ENCODE measurements around the gene NOX3. TPM values are rescaled to one million over a fixed set of nuclear protein-coding genes. Genes with fewer than 3 reads are reported as not detected.

The NOX3 gene
- total RNA-seq, 2 experiments from 2014 or later = not detected

DNA sequence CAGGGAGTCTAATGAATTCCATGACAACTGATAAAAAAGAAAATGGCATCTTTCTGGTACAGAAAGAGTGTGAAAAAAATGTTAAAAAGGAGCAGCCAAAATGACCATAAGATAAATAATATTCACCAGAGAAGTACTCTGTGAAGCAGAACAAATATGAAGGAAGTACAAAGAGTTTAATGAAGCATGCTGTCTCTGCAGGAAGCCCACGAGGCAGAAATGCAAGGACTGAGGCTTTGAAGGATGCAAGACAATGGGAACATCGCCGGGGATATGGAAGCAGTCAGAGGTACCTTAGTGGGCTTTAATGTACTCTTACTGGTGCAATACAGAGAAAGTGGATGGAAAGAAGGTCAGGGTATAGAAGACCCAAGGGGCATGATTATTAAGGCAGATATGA lies 50.7 kb downstream of the NOX3 start:
- no peaks in the 10 kb centered on the region for H3K27me3 ChIP-seq (ENCODE audit: control insufficient read depth in 1 of 2, insufficient read depth in 2 of 2, low read length in 2 of 2)
- intact Hi-C loops (cut with DNase I, micrococcal nuclease) = no loop called here
- H3K27ac ChIP-seq (ENCODE audit: low read depth in 1 of 2, low read length in 2 of 2) = no peak overlapping the region
- ATAC-seq (ENCODE audit: poor library complexity) (no peak), DNase-seq (no peak)
- TF ChIP-seq CTCF (IDR thresholded peaks at IDR 0.05) = no peak
- no peak overlapping the region for H3K27ac Mint-ChIP-seq
- ChIA-PET POLR2A (no interaction called here), CTCF (no interaction called here)
- H3K4me3 Mint-ChIP-seq = no peak overlapping the region
- H3K27me3 Mint-ChIP-seq = no peaks in the 10 kb centered on the region
- H3K9me3 Mint-ChIP-seq = no peaks in the 10 kb centered on the region
- H3K9me3 ChIP-seq (ENCODE audit: control insufficient read depth in 1 of 2, insufficient read depth in 1 of 2, low read length in 2 of 2) = peaks cover 0 to 4% of the 10 kb centered on the region in 2 experiments
- no peaks in the 10 kb centered on the region for H3K4me1 Mint-ChIP-seq (ENCODE audit: low read depth)
- H3K36me3 Mint-ChIP-seq (ENCODE audit: low read depth) = no peaks in the 10 kb centered on the region
- H3K4me3 ChIP-seq (ENCODE audit: low read length) = no peak overlapping the region
- H3K36me3 ChIP-seq (ENCODE audit: insufficient read depth, low read length) = no peaks in the 10 kb centered on the region
- no peaks in the 10 kb centered on the region for H3K4me1 ChIP-seq (ENCODE audit: insufficient read depth, low read length)

DNA sequence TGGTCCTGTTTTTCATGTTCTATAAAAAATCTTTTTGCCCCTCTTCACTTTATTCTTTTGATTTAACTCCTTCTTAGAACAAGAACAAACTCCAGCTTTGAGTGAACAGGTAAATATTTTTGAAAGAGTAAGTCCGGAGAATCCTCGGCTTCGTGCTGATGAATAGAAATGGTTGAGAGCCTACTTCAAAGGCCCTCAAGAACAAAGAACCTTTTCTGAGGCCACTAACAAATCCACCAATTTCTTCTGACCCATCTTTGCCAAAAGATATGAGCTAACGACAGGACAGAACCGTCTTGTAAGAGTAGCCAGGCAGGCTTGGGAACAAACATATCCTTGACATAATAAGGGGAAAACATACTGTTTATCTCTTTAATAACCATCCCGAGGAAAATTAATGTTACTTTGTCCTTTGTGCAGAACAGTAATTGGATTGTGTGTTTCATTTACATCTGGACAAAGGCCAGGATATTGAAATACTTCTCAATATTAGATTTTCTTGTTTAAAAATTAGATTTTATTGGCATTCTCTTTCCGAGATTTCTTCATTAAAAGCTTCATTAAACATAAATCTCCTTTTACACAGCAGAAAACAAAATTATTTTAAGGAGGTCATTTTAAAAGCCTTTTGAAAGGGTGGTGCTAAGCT lies 52.9 kb downstream of the NOX3 start:
- Mint-ChIP-seq H3K4me1 (ENCODE audit: low read depth) (no peaks in the 10 kb centered on the region), H3K27ac (no peak overlapping the region), H3K36me3 (ENCODE audit: low read depth) (no peaks in the 10 kb centered on the region), H3K27me3 (no peaks in the 10 kb centered on the region), H3K4me3 (no peak overlapping the region), H3K9me3 (no peaks in the 10 kb centered on the region)
- Histone ChIP-seq H3K36me3 (ENCODE audit: insufficient read depth, low read length) (no peaks in the 10 kb centered on the region), H3K9me3 (ENCODE audit: control insufficient read depth in 1 of 2, insufficient read depth in 1 of 2, low read length in 2 of 2) (peaks cover 0 to 4% of the 10 kb centered on the region in 2 experiments), H3K27ac (ENCODE audit: low read depth in 1 of 2, low read length in 2 of 2) (no peak overlapping the region), H3K4me1 (ENCODE audit: insufficient read depth, low read length) (no peaks in the 10 kb centered on the region), H3K4me3 (ENCODE audit: low read length) (no peak overlapping the region), H3K27me3 (ENCODE audit: control insufficient read depth in 1 of 2, insufficient read depth in 2 of 2, low read length in 2 of 2) (no peaks in the 10 kb centered on the region)
- TF ChIP-seq CTCF (IDR thresholded peaks at IDR 0.05) = no peak
- DNase-seq (no peak), ATAC-seq (ENCODE audit: poor library complexity) (no peak)
- ChIA-PET CTCF (interaction anchor here (1.1 to 1.2 kb wide), 2 partner anchors 13 to 24 kb away, joined by 3 read pairs; no protein-coding TSS in a partner anchor), POLR2A (interaction anchor here (1.0 kb wide), 1 partner anchor 15 kb away, joined by 3 read pairs; no protein-coding TSS in a partner anchor)
- intact Hi-C loops (cut with DNase I, micrococcal nuclease) = no loop called here

DNA sequence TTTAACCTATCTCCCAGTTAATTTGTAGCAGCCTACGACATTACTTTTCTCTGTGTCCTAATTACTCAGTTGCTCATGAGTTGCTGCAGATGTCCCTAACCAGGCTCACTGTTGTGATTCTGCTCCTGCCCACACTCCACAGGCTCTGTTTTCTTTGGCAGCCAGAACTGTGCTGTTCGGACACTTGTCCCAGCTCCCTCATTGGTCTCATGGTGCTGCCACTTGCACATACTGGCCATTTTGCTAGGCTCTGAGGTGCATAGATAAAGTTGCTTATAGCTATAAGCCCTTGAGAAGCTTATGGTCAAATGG lies 55.0 kb downstream of the NOX3 start:
- no peaks in the 10 kb centered on the region for H3K4me1 ChIP-seq (ENCODE audit: insufficient read depth, low read length)
- no peaks in the 10 kb centered on the region for H3K36me3 Mint-ChIP-seq (ENCODE audit: low read depth)
- no peak overlapping the region for H3K4me3 ChIP-seq (ENCODE audit: low read length)
- no peaks in the 10 kb centered on the region for H3K9me3 Mint-ChIP-seq
- ChIA-PET CTCF (no interaction called here), POLR2A (no interaction called here)
- no peaks in the 10 kb centered on the region for H3K4me1 Mint-ChIP-seq (ENCODE audit: low read depth)
- no peak overlapping the region for H3K27ac ChIP-seq (ENCODE audit: low read depth in 1 of 2, low read length in 2 of 2)
- ATAC-seq (ENCODE audit: poor library complexity) = no peak
- H3K9me3 ChIP-seq (ENCODE audit: control insufficient read depth in 1 of 2, insufficient read depth in 1 of 2, low read length in 2 of 2) = peaks cover 0 to 4% of the 10 kb centered on the region in 2 experiments
- no peak overlapping the region for H3K27ac Mint-ChIP-seq
- H3K36me3 ChIP-seq (ENCODE audit: insufficient read depth, low read length) = no peaks in the 10 kb centered on the region
- H3K27me3 ChIP-seq (ENCODE audit: control insufficient read depth in 1 of 2, insufficient read depth in 2 of 2, low read length in 2 of 2) = no peaks in the 10 kb centered on the region
- DNase-seq = no peak
- H3K4me3 Mint-ChIP-seq = no peak overlapping the region
- intact Hi-C loops (cut with DNase I, micrococcal nuclease) = no loop called here
- no peaks in the 10 kb centered on the region for H3K27me3 Mint-ChIP-seq
- no peak for TF ChIP-seq CTCF (IDR thresholded peaks at IDR 0.05)

Measured in CD4-positive, alpha-beta T cell (primary cell).